DOHH2 (cell line): Measurements from ENCODE around the gene WNT3.

Source experiments
- EZH2phosphoT487 ChIP-seq: fragments of 200-600 bp; sonication (generic); IDR thresholded peaks from 2 replicates; pipeline ENCODE4 v1.6.1; 2017; ENCODE audit warnings: borderline replicate concordance, mild to moderate bottlenecking, antibody characterized with exemption, low read length, moderate library complexity, mixed read lengths
- TF ChIP-seq, protein P1 (sequence below): fragments of 200-600 bp; sonication (generic); IDR thresholded peaks from one replicate; pipeline ENCODE4 v1.5.1; 2014; ENCODE audit warnings: antibody characterized with exemption, mild to moderate bottlenecking, low read depth, low read length; ENCODE audit not compliant: poor library complexity, severe bottlenecking

DNA sequence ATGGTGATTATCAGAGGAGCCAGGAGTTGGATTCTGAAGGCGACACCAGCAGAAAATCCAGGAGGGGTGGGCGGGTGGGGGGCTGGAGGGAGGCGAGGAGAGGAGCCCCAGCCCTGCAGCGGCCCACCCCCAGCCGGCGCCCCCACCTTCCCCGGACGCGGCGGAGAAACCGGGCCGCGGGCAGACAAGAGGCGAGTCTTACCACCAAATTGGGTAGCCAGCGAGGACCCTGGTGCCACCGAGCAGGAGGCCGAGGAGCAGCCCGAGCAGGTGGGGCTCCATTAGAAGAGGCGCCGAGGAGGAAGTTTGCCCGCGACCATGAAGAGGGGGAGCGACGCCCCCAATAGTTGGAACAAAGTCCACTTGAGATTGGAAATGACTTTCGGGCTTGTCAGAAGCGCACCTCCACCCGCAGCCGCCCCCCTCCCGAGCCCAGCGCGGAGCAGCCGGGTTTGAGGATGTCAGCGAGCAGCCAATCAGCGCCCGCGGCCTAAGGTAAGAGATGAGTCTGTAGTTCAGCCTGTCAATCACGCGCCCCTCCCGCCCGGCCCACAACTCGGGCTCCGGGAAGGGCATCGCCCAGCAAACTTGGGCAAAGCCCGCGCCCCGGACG, at the start of gene WNT3:
- TF ChIP-seq, protein P1, sequence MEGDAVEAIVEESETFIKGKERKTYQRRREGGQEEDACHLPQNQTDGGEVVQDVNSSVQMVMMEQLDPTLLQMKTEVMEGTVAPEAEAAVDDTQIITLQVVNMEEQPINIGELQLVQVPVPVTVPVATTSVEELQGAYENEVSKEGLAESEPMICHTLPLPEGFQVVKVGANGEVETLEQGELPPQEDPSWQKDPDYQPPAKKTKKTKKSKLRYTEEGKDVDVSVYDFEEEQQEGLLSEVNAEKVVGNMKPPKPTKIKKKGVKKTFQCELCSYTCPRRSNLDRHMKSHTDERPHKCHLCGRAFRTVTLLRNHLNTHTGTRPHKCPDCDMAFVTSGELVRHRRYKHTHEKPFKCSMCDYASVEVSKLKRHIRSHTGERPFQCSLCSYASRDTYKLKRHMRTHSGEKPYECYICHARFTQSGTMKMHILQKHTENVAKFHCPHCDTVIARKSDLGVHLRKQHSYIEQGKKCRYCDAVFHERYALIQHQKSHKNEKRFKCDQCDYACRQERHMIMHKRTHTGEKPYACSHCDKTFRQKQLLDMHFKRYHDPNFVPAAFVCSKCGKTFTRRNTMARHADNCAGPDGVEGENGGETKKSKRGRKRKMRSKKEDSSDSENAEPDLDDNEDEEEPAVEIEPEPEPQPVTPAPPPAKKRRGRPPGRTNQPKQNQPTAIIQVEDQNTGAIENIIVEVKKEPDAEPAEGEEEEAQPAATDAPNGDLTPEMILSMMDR: no peak
- TF ChIP-seq EZH2phosphoT487: peak; percentile 31
